Muscle layer of duodenum (tissue), 2 donors: ENCODE data around the gene HUS1B.
"Not testable (repeated sequence)": the region's sequence is repeated elsewhere in the genome, so short reads cannot be mapped to it uniquely, and the experiment has no call there.

ENCODE experiments used
- H3K27ac ChIP-seq: one replicate; pipeline ENCODE4 v1.7.0; 2013; ENCODE audit warnings: mild to moderate bottlenecking, low read length
- H3K27me3 ChIP-seq: one replicate; pipeline ENCODE4 v1.7.0; 2013; ENCODE audit warnings: low read depth, mild to moderate bottlenecking, control low read depth, low read length
- H3K36me3 ChIP-seq, 2 donors: one replicate each; pipeline ENCODE4 v1.7.0; 2013; ENCODE audit warnings: low read length in 2 of 2, control low read depth in 1 of 2, mild to moderate bottlenecking in 1 of 2; ENCODE audit not compliant: insufficient read depth in 2 of 2, control insufficient read depth in 1 of 2
- H3K4me1 ChIP-seq, 2 donors: one replicate each; pipeline ENCODE4 v1.7.0; 2013; ENCODE audit warnings: low read length in 2 of 2, mild to moderate bottlenecking in 2 of 2, control low read depth in 1 of 2, moderate library complexity in 1 of 2; ENCODE audit not compliant: insufficient read depth in 2 of 2, control insufficient read depth in 1 of 2
- H3K4me3 ChIP-seq, 2 donors: one replicate each; pipeline ENCODE4 v1.7.0; 2013; ENCODE audit warnings: low read length in 2 of 2, low read depth in 1 of 2, mild to moderate bottlenecking in 1 of 2
- H3K9me3 ChIP-seq, 2 donors: one replicate each; pipeline ENCODE4 v1.7.0; 2013; ENCODE audit warnings: low read length in 2 of 2, control low read depth in 1 of 2, mild to moderate bottlenecking in 1 of 2; ENCODE audit not compliant: control insufficient read depth in 1 of 2
- donor health status: healthy.

Gene HUS1B

DNA sequence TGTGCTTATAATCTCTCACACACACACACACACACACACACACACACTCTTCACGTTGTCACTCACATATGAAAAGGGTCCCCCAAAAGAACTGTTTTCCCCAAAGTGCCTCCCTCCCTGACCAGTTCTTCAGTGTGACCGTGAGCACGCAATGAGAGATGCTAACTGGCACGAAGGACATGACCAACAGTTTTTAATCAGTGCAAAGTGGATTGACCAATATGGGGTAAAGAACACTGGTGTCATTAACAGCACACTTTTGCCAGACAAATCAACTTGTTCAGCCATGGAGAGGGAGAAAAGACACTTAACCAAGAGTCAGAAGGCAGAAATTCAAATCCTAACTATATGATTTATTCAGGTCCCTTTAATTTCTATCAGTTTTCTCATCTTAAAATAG is 21.0 kb upstream of the HUS1B start:
- Histone ChIP-seq H3K27me3 (no peaks in the 10 kb centered on the region), H3K27ac (no peak overlapping the region), H3K9me3 (no peaks in the 10 kb centered on the region), H3K36me3 (no peaks in the 10 kb centered on the region), H3K4me1 (peaks cover 0 to 4% of the 10 kb centered on the region in 2 donors), H3K4me3 (no peak overlapping the region)

DNA sequence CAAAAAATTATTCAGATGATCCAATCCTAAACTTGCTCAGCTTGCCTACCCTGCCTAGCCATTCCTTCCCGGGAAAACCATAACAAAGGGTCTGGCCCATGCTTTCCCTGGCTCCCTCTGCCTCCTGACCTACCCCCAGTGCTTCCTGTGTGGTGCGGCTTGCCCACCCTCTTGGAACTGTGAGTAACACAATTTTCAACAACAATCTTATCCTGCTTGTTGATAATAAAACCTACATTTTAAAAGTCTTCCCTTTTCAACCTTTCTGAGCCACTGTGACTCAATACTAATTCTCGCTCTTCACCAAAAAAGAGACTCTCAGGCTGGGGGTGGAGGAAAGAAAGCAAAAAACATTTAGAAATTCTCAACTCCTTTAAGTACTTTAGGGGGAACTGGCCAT is 18.1 kb upstream of the HUS1B start:
- Histone ChIP-seq H3K36me3 (no peaks in the 10 kb centered on the region), H3K4me3 (no peak overlapping the region), H3K9me3 (no peaks in the 10 kb centered on the region), H3K27me3 (no peaks in the 10 kb centered on the region), H3K4me1 (peaks cover 0 to 4% of the 10 kb centered on the region in 2 donors), H3K27ac (no peak overlapping the region)

- H3K4me1 ChIP-seq = peaks cover 0 to 4% of the 10 kb centered on the region in 2 donors
- H3K4me3 ChIP-seq = no peak overlapping the region
- H3K27me3 ChIP-seq = no peaks in the 10 kb centered on the region
- H3K9me3 ChIP-seq = no peaks in the 10 kb centered on the region
- no peaks in the 10 kb centered on the region for H3K36me3 ChIP-seq
- no peak overlapping the region for H3K27ac ChIP-seq
Measured at GRCh38 chr6:674406-674805, 17.5 kb upstream of the HUS1B start.

DNA sequence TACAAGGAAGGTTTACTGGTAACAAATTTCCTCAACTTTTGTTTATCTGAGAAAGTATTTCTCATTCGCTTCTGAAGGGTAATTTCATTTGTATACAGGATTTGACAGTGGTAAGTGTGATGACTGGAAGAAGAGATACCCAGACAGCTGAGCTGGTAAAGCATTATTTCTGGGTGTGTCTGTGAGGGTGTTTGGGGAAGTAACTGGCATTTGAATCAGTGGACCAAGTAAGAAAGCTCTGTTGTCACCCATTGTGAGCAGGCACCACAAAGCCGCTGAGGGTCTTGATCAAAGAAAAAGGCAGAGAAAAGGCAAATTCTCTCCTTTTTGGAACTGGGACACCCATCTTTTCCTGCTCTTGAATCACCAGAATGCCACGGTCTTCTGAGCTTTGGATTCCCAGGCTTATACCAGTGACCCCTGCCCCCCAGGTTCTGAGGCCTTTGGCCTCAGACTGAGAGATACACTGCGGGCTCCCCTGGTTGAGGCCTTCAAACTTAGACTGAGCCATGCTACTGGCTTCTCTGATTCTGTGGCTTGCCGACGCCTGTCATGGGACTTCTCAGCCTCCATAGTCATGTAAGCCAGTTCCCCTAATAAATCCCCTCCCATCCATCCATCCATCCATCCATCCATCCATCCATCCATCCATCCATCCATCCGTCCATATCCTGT is 10.5 kb upstream of the HUS1B start:
- H3K36me3 ChIP-seq = no peaks in the 10 kb centered on the region
- H3K27me3 ChIP-seq = no peaks in the 10 kb centered on the region
- H3K27ac ChIP-seq = no peak overlapping the region
- no peak overlapping the region for H3K4me3 ChIP-seq
- H3K4me1 ChIP-seq = no peaks in the 10 kb centered on the region
- no peaks in the 10 kb centered on the region for H3K9me3 ChIP-seq

DNA sequence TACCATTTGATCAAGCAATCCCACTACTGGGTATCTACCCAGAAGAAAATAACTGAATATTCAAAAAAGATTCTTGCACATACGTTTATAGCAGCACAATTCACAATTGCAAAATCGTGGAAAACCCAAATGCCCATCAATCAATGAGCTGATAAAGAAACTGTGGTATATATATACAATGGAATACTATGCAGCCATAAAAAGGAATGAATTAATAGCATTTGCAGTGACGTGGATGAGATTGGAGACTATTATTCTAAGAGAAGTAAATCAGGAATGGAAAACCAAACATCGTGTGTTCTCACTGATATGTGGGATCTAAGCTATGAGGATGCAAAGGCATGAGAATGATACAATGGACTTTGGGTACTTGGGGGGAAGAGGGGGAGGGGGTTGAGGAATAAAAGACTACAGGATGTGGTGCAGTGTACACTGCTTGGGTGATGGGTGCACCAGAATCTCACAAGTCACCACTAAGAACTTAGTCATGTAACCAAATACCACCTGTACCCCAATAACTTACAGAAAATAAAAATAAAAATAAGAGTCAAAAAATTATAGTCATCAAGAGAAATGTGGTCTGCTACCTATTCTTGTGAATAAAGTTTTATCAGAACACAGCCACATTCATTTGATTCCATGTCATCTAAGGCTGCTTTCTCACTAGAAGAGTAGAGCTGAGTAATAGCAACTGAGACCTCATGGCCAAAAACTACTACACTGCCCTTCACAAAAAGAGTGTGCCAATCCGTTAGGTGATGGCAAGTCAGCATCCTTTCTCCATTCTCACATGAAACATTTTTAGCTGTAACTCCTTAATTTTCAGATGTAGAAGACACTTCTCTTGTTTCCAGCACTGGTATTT is 8.7 kb upstream of the HUS1B start:
- no peaks in the 10 kb centered on the region for H3K4me1 ChIP-seq
- H3K4me3 ChIP-seq = no peak overlapping the region
- no peaks in the 10 kb centered on the region for H3K27me3 ChIP-seq
- H3K9me3 ChIP-seq = no peaks in the 10 kb centered on the region
- no peaks in the 10 kb centered on the region for H3K36me3 ChIP-seq
- H3K27ac ChIP-seq = no peak overlapping the region

DNA sequence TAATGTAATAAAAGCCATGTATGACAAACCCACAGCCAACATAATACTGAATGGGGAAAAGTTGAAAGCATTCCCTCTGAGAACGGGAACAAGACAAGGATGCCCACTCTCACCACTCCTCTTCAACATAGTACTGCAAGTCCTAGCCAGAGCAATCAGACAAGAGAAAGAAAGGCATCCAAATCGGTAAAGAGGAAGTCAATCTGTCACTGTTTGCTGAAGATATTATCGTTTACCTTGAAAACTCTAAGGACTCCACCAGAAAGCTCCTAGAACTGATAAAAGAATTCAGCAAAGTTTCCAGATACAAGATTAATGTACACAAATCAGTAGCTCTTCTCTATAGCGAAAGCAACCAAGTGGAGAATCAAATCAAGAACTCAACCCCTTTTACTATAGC is 6.9 kb upstream of the HUS1B start:
- not testable (repeated sequence) for H3K27ac ChIP-seq, H3K4me1 ChIP-seq, H3K4me3 ChIP-seq, H3K27me3 ChIP-seq, H3K9me3 ChIP-seq, H3K36me3 ChIP-seq

GRCh38 chr6:659716-660581 is 3.0 kb upstream of the HUS1B start:
- Histone ChIP-seq H3K27me3 (no peaks in the 10 kb centered on the region), H3K4me3 (no peak overlapping the region), H3K36me3 (peaks cover 0 to 13% of the 10 kb centered on the region in 2 donors), H3K27ac (no peak overlapping the region), H3K9me3 (no peaks in the 10 kb centered on the region), H3K4me1 (peaks cover 0 to 18% of the 10 kb centered on the region in 2 donors)

- no peaks in the 10 kb centered on the region for H3K9me3 ChIP-seq
- no peaks in the 10 kb centered on the region for H3K27me3 ChIP-seq
- H3K4me3 ChIP-seq = no peak overlapping the region
- H3K36me3 ChIP-seq = peaks cover 0 to 13% of the 10 kb centered on the region in 2 donors
- peaks cover 0 to 18% of the 10 kb centered on the region in 2 donors for H3K4me1 ChIP-seq
- H3K27ac ChIP-seq = no peak overlapping the region
Measured at GRCh38 chr6:658244-658643, 1.3 kb upstream of the HUS1B start.

- Histone ChIP-seq H3K4me1 (peaks cover 0 to 18% of the 10 kb centered on the region in 2 donors), H3K27ac (no peak overlapping the region), H3K27me3 (no peaks in the 10 kb centered on the region), H3K4me3 (no peak overlapping the region), H3K9me3 (no peaks in the 10 kb centered on the region), H3K36me3 (peaks cover 0 to 13% of the 10 kb centered on the region in 2 donors)
Measured at GRCh38 chr6:657743-658142, 843 bp upstream of the HUS1B start.

DNA sequence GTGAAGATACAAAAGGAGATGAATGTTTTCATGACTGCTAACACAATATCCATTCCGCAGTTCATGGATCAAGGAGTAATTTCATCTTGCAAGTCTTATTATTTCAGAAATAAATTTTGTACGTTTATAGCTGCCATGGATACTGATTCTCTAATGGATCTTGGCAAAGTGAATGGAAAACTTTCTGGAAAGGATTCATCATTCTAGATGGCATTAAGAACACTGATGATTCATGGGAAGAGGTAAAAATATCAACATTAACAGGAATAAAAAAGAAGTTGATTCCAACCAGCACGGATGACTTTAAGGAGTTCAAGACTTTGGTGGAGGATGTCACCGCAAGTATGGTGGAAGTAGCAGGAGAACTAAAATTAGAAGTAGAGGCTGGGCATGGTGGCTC is 2.8 kb downstream of the HUS1B start:
- Histone ChIP-seq H3K9me3 (no peaks in the 10 kb centered on the region), H3K27ac (no peak overlapping the region), H3K4me1 (peaks cover 0 to 11% of the 10 kb centered on the region in 2 donors), H3K36me3 (peaks cover 0 to 13% of the 10 kb centered on the region in 2 donors), H3K27me3 (no peaks in the 10 kb centered on the region), H3K4me3 (no peak overlapping the region)

GRCh38 chr6:652865-653264 is 4.0 kb downstream of the HUS1B start:
- Histone ChIP-seq H3K27me3 (no peaks in the 10 kb centered on the region), H3K4me3 (no peak overlapping the region), H3K4me1 (peaks cover 0 to 5% of the 10 kb centered on the region in 2 donors), H3K9me3 (no peaks in the 10 kb centered on the region), H3K36me3 (peaks cover 0 to 13% of the 10 kb centered on the region in 2 donors), H3K27ac (no peak overlapping the region)
